ENCODE data around the gene KCNG2. TPM values are rescaled to one million over a fixed set of nuclear protein-coding genes. Genes with fewer than 3 reads are reported as not detected.

KCNG2 gene
- total and polyA plus RNA-seq, 9 of the 15 experiments (the other 6 are each of a cell fraction or from before 2014, with no cell fraction given): not detected

DNA sequence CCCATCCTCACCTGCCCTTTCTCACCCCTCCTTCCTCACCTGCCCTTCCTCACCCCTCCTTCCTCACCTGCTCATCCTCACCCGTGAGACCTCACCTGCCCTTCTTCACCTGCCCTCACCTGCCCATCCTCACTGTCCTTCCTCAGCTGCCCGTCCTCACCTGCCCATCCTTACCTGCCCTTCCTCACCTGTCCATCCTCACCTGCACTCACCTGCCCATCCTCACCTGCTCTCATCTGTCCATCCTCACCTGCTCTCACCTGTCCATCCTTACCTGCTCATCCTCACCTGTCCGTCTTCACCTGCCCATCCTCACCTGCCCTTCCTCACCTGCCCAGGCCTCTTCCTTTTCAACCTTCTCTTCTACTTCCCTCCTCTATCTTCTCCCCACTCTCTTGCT lies 34.4 kb downstream of the KCNG2 start (continued):
- TF ChIP-seq, protein P1, sequence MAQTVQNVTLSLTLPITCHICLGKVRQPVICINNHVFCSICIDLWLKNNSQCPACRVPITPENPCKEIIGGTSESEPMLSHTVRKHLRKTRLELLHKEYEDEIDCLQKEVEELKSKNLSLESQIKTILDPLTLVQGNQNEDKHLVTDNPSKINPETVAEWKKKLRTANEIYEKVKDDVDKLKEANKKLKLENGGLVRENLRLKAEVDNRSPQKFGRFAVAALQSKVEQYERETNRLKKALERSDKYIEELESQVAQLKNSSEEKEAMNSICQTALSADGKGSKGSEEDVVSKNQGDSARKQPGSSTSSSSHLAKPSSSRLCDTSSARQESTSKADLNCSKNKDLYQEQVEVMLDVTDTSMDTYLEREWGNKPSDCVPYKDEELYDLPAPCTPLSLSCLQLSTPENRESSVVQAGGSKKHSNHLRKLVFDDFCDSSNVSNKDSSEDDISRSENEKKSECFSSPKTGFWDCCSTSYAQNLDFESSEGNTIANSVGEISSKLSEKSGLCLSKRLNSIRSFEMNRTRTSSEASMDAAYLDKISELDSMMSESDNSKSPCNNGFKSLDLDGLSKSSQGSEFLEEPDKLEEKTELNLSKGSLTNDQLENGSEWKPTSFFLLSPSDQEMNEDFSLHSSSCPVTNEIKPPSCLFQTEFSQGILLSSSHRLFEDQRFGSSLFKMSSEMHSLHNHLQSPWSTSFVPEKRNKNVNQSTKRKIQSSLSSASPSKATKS (CRISPR knock-in tag; IDR thresholded peaks at IDR 0.05): no peak
- TF ChIP-seq, protein P2, sequence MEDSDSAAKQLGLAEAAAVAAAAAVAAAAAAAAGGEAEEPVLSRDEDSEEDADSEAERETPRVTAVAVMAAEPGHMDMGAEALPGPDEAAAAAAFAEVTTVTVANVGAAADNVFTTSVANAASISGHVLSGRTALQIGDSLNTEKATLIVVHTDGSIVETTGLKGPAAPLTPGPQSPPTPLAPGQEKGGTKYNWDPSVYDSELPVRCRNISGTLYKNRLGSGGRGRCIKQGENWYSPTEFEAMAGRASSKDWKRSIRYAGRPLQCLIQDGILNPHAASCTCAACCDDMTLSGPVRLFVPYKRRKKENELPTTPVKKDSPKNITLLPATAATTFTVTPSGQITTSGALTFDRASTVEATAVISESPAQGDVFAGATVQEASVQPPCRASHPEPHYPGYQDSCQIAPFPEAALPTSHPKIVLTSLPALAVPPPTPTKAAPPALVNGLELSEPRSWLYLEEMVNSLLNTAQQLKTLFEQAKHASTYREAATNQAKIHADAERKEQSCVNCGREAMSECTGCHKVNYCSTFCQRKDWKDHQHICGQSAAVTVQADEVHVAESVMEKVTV (CRISPR knock-in tag; IDR thresholded peaks at IDR 0.05): no peak
- no peak for TF ChIP-seq ZNF184 (CRISPR knock-in tag; IDR thresholded peaks at IDR 0.05)
- TF ChIP-seq, protein P3, sequence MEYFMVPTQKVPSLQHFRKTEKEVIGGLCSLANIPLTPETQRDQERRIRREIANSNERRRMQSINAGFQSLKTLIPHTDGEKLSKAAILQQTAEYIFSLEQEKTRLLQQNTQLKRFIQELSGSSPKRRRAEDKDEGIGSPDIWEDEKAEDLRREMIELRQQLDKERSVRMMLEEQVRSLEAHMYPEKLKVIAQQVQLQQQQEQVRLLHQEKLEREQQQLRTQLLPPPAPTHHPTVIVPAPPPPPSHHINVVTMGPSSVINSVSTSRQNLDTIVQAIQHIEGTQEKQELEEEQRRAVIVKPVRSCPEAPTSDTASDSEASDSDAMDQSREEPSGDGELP (CRISPR knock-in tag; IDR thresholded peaks at IDR 0.05; ENCODE audit: borderline replicate concordance): no peak
- TF ChIP-seq GTF2E2 (tag; IDR thresholded peaks at IDR 0.05): no peak
- no peak for TF ChIP-seq KHSRP (IDR thresholded peaks at IDR 0.05)
- TF ChIP-seq SUPT5H (IDR thresholded peaks at IDR 0.05): no peak
- no peak for TF ChIP-seq ZNF197 (CRISPR knock-in tag; IDR thresholded peaks at IDR 0.05; ENCODE audit: low read depth)
- no peak for TF ChIP-seq SMARCA5 (IDR thresholded peaks at IDR 0.05)
- TF ChIP-seq, protein P4, sequence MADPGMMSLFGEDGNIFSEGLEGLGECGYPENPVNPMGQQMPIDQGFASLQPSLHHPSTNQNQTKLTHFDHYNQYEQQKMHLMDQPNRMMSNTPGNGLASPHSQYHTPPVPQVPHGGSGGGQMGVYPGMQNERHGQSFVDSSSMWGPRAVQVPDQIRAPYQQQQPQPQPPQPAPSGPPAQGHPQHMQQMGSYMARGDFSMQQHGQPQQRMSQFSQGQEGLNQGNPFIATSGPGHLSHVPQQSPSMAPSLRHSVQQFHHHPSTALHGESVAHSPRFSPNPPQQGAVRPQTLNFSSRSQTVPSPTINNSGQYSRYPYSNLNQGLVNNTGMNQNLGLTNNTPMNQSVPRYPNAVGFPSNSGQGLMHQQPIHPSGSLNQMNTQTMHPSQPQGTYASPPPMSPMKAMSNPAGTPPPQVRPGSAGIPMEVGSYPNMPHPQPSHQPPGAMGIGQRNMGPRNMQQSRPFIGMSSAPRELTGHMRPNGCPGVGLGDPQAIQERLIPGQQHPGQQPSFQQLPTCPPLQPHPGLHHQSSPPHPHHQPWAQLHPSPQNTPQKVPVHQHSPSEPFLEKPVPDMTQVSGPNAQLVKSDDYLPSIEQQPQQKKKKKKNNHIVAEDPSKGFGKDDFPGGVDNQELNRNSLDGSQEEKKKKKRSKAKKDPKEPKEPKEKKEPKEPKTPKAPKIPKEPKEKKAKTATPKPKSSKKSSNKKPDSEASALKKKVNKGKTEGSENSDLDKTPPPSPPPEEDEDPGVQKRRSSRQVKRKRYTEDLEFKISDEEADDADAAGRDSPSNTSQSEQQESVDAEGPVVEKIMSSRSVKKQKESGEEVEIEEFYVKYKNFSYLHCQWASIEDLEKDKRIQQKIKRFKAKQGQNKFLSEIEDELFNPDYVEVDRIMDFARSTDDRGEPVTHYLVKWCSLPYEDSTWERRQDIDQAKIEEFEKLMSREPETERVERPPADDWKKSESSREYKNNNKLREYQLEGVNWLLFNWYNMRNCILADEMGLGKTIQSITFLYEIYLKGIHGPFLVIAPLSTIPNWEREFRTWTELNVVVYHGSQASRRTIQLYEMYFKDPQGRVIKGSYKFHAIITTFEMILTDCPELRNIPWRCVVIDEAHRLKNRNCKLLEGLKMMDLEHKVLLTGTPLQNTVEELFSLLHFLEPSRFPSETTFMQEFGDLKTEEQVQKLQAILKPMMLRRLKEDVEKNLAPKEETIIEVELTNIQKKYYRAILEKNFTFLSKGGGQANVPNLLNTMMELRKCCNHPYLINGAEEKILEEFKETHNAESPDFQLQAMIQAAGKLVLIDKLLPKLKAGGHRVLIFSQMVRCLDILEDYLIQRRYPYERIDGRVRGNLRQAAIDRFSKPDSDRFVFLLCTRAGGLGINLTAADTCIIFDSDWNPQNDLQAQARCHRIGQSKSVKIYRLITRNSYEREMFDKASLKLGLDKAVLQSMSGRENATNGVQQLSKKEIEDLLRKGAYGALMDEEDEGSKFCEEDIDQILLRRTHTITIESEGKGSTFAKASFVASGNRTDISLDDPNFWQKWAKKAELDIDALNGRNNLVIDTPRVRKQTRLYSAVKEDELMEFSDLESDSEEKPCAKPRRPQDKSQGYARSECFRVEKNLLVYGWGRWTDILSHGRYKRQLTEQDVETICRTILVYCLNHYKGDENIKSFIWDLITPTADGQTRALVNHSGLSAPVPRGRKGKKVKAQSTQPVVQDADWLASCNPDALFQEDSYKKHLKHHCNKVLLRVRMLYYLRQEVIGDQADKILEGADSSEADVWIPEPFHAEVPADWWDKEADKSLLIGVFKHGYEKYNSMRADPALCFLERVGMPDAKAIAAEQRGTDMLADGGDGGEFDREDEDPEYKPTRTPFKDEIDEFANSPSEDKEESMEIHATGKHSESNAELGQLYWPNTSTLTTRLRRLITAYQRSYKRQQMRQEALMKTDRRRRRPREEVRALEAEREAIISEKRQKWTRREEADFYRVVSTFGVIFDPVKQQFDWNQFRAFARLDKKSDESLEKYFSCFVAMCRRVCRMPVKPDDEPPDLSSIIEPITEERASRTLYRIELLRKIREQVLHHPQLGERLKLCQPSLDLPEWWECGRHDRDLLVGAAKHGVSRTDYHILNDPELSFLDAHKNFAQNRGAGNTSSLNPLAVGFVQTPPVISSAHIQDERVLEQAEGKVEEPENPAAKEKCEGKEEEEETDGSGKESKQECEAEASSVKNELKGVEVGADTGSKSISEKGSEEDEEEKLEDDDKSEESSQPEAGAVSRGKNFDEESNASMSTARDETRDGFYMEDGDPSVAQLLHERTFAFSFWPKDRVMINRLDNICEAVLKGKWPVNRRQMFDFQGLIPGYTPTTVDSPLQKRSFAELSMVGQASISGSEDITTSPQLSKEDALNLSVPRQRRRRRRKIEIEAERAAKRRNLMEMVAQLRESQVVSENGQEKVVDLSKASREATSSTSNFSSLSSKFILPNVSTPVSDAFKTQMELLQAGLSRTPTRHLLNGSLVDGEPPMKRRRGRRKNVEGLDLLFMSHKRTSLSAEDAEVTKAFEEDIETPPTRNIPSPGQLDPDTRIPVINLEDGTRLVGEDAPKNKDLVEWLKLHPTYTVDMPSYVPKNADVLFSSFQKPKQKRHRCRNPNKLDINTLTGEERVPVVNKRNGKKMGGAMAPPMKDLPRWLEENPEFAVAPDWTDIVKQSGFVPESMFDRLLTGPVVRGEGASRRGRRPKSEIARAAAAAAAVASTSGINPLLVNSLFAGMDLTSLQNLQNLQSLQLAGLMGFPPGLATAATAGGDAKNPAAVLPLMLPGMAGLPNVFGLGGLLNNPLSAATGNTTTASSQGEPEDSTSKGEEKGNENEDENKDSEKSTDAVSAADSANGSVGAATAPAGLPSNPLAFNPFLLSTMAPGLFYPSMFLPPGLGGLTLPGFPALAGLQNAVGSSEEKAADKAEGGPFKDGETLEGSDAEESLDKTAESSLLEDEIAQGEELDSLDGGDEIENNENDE (IDR thresholded peaks at IDR 0.05; ENCODE audit: low read depth, low read length): no peak

Measured in K562 (cell line).